HepG2 (cell line): ENCODE data around the gene ATOH8. TPM values are rescaled to one million over a fixed set of nuclear protein-coding genes. Genes with fewer than 3 reads are reported as not detected.
A peak's percentile ranks its signal among the peaks of the same experiment; 100 is the strongest.

Experiments
- ATAC-seq: fragments of 200-7000 bp; cut with Tn5 transposase; 3 replicates; pipeline ENCODE4 v1.9.1; 2020; ENCODE audit warnings: mild to moderate bottlenecking, moderate library complexity
- BruUV-seq: library from RNA; stranded (reverse); fragments of 400-500 nt; replicated peaks from 2 replicates; lab custom pipeline; 2021; lab: Mats Ljungman, UMichigan
- CTCF ChIA-PET: fragments of 300-600 bp; formaldehyde crosslinking; extraction: SDS; loops from one replicate; lab custom pipeline; 2021; ENCODE audit warnings: low total read pairs, inconsistent platforms, low intra/inter-chr PET ratio; lab: Yijun Ruan, JAX
- POLR2A ChIA-PET: fragments of 350-600 bp; sonication (Branson Sonifier 250); formaldehyde crosslinking; loops from one replicate; lab custom pipeline; 2020; ENCODE audit warnings: antibody characterized with exemption, inconsistent platforms; lab: Yijun Ruan, JAX
- DNase-seq: peaks from one replicate; pipeline ENCODE4 v3.0.0-alpha.2; 2015; ENCODE audit warnings: low spot score
- FAIRE-seq: peaks from 3 replicates; lab custom pipeline; 2011; peaks lifted over from hg19 to GRCh38; lab: Jason Lieb, UNC
- H2AFZ ChIP-seq: one replicate; pipeline ENCODE4 v1.6.1; 2011; ENCODE audit warnings: low read length, inconsistent platforms
- H3K27ac ChIP-seq: fragments of 300-600 bp; 3 replicates; pipeline ENCODE4 v1.8.0; 2011; ENCODE audit warnings: mixed run types, mild to moderate bottlenecking, mixed read lengths, low read length, inconsistent platforms; ENCODE audit not compliant: insufficient read depth; ENCODE audit errors: extremely low read length
- H3K27me3 ChIP-seq, 2 experiments: fragments of 200-600 bp in 1 of 2; 2 replicates in 1 of 2; 3 replicates in 1 of 2; pipeline versions ENCODE4 v1.6.0 to v1.8.0; 2011; ENCODE audit warnings: low read length in 2 of 2, mild to moderate bottlenecking in 2 of 2, moderate library complexity in 2 of 2, inconsistent platforms in 1 of 2; ENCODE audit not compliant: insufficient read depth in 2 of 2, control insufficient read depth in 1 of 2
- H3K36me3 ChIP-seq, 2 experiments: fragments of 200-600 bp in 1 of 2; replicated peaks in 1 of 2; 2 replicates in 1 of 2; 3 replicates in 1 of 2; pipeline versions ENCODE4 v1.5.1 to v1.8.0; 2011; ENCODE audit warnings: low read length in 2 of 2, inconsistent platforms in 1 of 2; ENCODE audit not compliant: insufficient read depth in 2 of 2, control insufficient read depth in 1 of 2
- H3K4me1 ChIP-seq: 2 replicates; pipeline ENCODE4 v1.5.1; 2012; ENCODE audit warnings: low read length, inconsistent platforms; ENCODE audit not compliant: insufficient read depth
- H3K4me2 ChIP-seq: 2 replicates; pipeline ENCODE4 v1.6.0; 2011; ENCODE audit warnings: low read depth, low read length, inconsistent platforms
- H3K4me3 ChIP-seq, 3 experiments: fragments of 200-600 bp in 1 of 3; sonication (generic), shearing (Covaris generic) in 1 of 3; replicated peaks in 1 of 3; 2 replicates each; pipeline ENCODE4 v1.5.1; 2011 to 2016; ENCODE audit warnings: low read length in 3 of 3, inconsistent platforms in 2 of 3, low read depth in 2 of 3, mild to moderate bottlenecking in 2 of 3, control low read depth in 1 of 3, mixed read lengths in 1 of 3; ENCODE audit not compliant: insufficient read depth in 1 of 3
- H3K79me2 ChIP-seq: one replicate; pipeline ENCODE4 v1.6.1; 2011; ENCODE audit warnings: low read length, inconsistent platforms; ENCODE audit not compliant: insufficient read depth
- H3K9ac ChIP-seq: 2 replicates; pipeline ENCODE4 v1.6.0; 2011; ENCODE audit warnings: mild to moderate bottlenecking, low read depth, low read length, inconsistent platforms; ENCODE audit not compliant: insufficient read depth
- H3K9me3 ChIP-seq: 2 replicates; pipeline ENCODE4 v1.5.1; 2012; ENCODE audit warnings: mild to moderate bottlenecking, low read length
- H4K20me1 ChIP-seq: 2 replicates; pipeline ENCODE4 v1.6.0; 2011; ENCODE audit warnings: inconsistent platforms, mild to moderate bottlenecking, low read length, moderate library complexity; ENCODE audit not compliant: insufficient read depth
- GATAD1 ChIP-seq: IDR thresholded peaks from 2 replicates; pipeline ENCODE4 v1.6.1; 2016; ENCODE audit warnings: missing genetic modification reagents, missing compliant biosample characterization
- HNRNPH1 ChIP-seq: fragments of 200-400 bp; formaldehyde crosslinking; optimal IDR thresholded peaks from 2 replicates; pipeline ENCODE3; 2017; ENCODE audit warnings: mild to moderate bottlenecking, low read depth, low read length
- MAZ ChIP-seq, 2 experiments: sonication (generic) in 1 of 2; formaldehyde crosslinking in 1 of 2; IDR thresholded peaks; 2 replicates each; pipeline versions ENCODE4 v1.5.0 to v1.6.1; 2012 to 2020; ENCODE audit warnings: low read depth in 2 of 2, mild to moderate bottlenecking in 2 of 2, borderline replicate concordance in 1 of 2, improper control_type of control experiment in 1 of 2, low read length in 1 of 2, missing genetic modification reagents in 1 of 2, moderate library complexity in 1 of 2
- ZNF547 ChIP-seq: sonication (generic); formaldehyde crosslinking; IDR thresholded peaks from 2 replicates; pipeline ENCODE4 v1.5.1; 2020; ENCODE audit warnings: mild to moderate bottlenecking, missing genetic modification reagents
- ZNF556 ChIP-seq: sonication (generic); formaldehyde crosslinking; IDR thresholded peaks from 2 replicates; pipeline ENCODE4 v1.4.0; 2020; ENCODE audit warnings: mild to moderate bottlenecking, missing genetic modification reagents, borderline replicate concordance
- ZNF609 ChIP-seq: sonication (generic); formaldehyde crosslinking; IDR thresholded peaks from 2 replicates; pipeline ENCODE4 v1.4.0; 2020; ENCODE audit warnings: mild to moderate bottlenecking, missing genetic modification reagents, borderline replicate concordance
- ZNF841 ChIP-seq: sonication (generic); formaldehyde crosslinking; IDR thresholded peaks from 2 replicates; pipeline ENCODE4 v1.8.1; 2023; ENCODE audit warnings: missing genetic modification reagents, borderline replicate concordance
- ZNF883 ChIP-seq: sonication (generic); formaldehyde crosslinking; IDR thresholded peaks from 2 replicates; pipeline ENCODE4 v1.5.1; 2020; ENCODE audit warnings: mild to moderate bottlenecking, missing genetic modification reagents; ENCODE audit errors: not compliant biosample characterization
- WGBS: methylation state at CpG from one replicate; pipeline ENCODE4 v1.1.6; 2017; ENCODE audit warnings: low lambda C conversion rate; 5-methylcytosine and 5-hydroxymethylcytosine counted together
- in situ Hi-C: cut with HindIII; loops from 2 replicates; pipeline ENCODE4 v1.10.0; 2017; ENCODE audit warnings: low pct_unique_long_range_greater_than_20kb; ENCODE audit not compliant: extremely low pct_ligation_motif_present
- intact Hi-C: fragments of 100-400 bp; cut with micrococcal nuclease; formaldehyde crosslinking; loops from one replicate; pipeline ENCODE4 v1.10.0; 2022; ENCODE audit not compliant: unreplicated experiment
- polyA plus RNA-seq, 8 experiments: library from polyadenylated mRNA; depleted of rRNA in 3 of 8; stranded (reverse) in 7 of 8; unstranded in 1 of 8; fragments of >200 nt; fragmentation: Illumina TruSeq in 4 of 8; extraction: Trizol in 4 of 8; gene quantifications; 2 replicates each; pipeline versions ENCODE4 v1.2.1 to v1.2.3, GENCODE V29; 2011 to 2016; ENCODE audit warnings: low read depth in 4 of 8, missing spikeins in 1 of 8, mixed read lengths in 1 of 8; ENCODE audit not compliant: insufficient read depth in 1 of 8
- total RNA-seq, 5 experiments: library from RNA; depleted of rRNA; stranded (reverse); fragments of >200 nt; fragmentation: Illumina TruSeq; extraction: Trizol; gene quantifications; 2 replicates each; pipeline ENCODE4 v1.2.3, GENCODE V29; 2016; ENCODE audit warnings: low read depth in 1 of 5
- TF ChIP-seq, protein P1 (sequence below): sonication (generic); formaldehyde crosslinking; IDR thresholded peaks from 2 replicates; pipeline ENCODE4 v1.4.0; 2020; ENCODE audit warnings: missing genetic modification reagents, mild to moderate bottlenecking, borderline replicate concordance

The ATOH8 gene
- total and polyA plus RNA-seq, 2 of the 13 experiments (the other 11 are each of a cell fraction or from before 2014, with no cell fraction given) = 0.13 to 0.61 TPM

DNA sequence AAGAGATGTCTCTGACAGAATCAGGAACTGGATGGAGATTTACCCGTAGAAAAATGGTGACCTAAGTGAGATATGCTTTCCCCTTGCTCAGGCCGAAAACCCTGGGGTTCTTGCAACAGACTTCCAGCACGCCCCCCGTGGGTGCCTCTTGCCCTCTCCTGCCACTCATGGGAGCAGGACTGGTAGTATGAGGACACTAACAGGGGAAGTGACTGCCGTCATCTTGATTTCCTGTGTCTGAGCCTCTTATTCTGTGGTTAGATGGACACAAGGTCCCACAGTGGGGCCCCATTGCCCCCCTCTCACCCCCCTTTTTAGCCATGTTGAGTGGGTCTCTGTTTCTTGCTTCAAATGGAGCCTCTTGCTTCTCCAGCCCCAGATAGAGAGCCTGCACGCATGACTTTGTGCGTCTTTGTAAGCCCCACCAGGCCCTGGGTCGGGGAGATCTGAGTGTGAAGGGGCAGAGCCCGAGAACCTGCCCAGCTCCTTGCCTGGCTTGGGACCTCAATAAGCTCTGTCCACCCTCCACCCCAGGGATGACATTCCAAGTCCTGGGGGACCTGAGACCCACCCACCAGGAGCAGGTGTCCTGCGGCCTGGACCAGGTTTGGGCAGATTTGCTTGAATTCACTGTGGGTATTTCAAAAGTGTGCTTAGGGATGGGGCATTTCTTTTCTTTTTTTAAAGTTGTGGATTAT is 47.0 kb upstream of the ATOH8 start:
- DNase-seq (no peak), ATAC-seq (peak; percentile 12; the same call in 2 of the 3 replicates), FAIRE-seq (no peak)
- Histone ChIP-seq H3K9ac (no peak overlapping the region), H3K27ac (no peak overlapping the region), H3K79me2 (no peaks in the 10 kb centered on the region), H3K4me1 (peaks cover 11% of the 10 kb centered on the region), H4K20me1 (no peaks in the 10 kb centered on the region), H2AFZ (peak overlapping the region; percentile 12), H3K4me2 (no peak overlapping the region), H3K4me3 (no peak overlapping the region), H3K36me3 (no peaks in the 10 kb centered on the region), H3K9me3 (no peaks in the 10 kb centered on the region), H3K27me3 (peaks cover 12 to 36% of the 10 kb centered on the region in 2 experiments; a peak in 4 of 5 replicates)
- POLR2A ChIA-PET = no interaction called here
- BruUV-seq = no TSS peak
- CTCF ChIA-PET = interaction anchor here (0.9 to 3.9 kb wide), 5 partner anchors 27 to 314 kb away, joined by 3 to 36 read pairs (median 3); no protein-coding TSS in a partner anchor
- 51% methylated on average over 10 of the region's 10 CpGs for WGBS
- intact Hi-C loops = loop anchor here (1.0 kb wide), 2 partner anchors 27 to 69 kb away; no protein-coding TSS in a partner anchor
- in situ Hi-C loops = no loop called here
- TF ChIP-seq, protein P1, sequence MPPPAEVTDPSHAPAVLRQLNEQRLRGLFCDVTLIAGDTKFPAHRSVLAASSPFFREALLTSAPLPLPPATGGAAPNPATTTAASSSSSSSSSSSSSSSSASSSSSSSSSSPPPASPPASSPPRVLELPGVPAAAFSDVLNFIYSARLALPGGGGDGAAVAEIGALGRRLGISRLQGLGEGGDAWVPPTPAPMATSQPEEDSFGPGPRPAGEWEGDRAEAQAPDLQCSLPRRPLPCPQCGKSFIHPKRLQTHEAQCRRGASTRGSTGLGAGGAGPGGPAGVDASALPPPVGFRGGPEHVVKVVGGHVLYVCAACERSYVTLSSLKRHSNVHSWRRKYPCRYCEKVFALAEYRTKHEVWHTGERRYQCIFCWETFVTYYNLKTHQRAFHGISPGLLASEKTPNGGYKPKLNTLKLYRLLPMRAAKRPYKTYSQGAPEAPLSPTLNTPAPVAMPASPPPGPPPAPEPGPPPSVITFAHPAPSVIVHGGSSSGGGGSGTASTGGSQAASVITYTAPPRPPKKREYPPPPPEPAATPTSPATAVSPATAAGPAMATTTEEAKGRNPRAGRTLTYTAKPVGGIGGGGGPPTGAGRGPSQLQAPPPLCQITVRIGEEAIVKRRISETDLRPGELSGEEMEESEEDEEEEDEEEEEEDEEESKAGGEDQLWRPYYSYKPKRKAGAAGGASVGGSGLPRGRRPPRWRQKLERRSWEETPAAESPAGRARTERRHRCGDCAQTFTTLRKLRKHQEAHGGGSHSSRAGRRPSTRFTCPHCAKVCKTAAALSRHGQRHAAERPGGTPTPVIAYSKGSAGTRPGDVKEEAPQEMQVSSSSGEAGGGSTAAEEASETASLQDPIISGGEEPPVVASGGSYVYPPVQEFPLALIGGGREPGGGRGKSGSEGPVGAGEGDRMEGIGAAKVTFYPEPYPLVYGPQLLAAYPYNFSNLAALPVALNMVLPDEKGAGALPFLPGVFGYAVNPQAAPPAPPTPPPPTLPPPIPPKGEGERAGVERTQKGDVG (CRISPR knock-in tag) = no peak
- TF ChIP-seq HNRNPH1 (no peak), ZNF547 (peak; percentile 70; the same call in 1 of the 2 replicates), MAZ (IDR thresholded peaks at IDR 0.05; ENCODE audit: borderline replicate concordance, low read depth, low read length) (no peak), MAZ (CRISPR knock-in tag; IDR thresholded peaks at IDR 0.05; ENCODE audit: low read depth) (0 out of 2 replicates have a peak, but pooled peaks have one; percentile 21), GATAD1 (no peak), ZNF556 (CRISPR knock-in tag) (no peak), ZNF883 (CRISPR knock-in tag) (peak; percentile 33), ZNF841 (no peak), ZNF609 (no peak)
